Muscle layer of colon (tissue), 2 donors: ENCODE data around the gene SYT12.
"Not testable (repeated sequence)": the region's sequence is repeated elsewhere in the genome, so short reads cannot be mapped to it uniquely, and the experiment has no call there.

Experiments used
- H3K27ac ChIP-seq: one replicate; pipeline ENCODE4 v1.7.0; 2013; ENCODE audit warnings: low read depth, mild to moderate bottlenecking, low read length, moderate library complexity
- H3K27me3 ChIP-seq, 2 donors: one replicate each; pipeline ENCODE4 v1.7.0; 2013; ENCODE audit warnings: low read length in 2 of 2, mild to moderate bottlenecking in 2 of 2; ENCODE audit not compliant: insufficient read depth in 2 of 2, control insufficient read depth in 1 of 2
- H3K36me3 ChIP-seq: one replicate; pipeline ENCODE4 v1.7.0; 2013; ENCODE audit warnings: mild to moderate bottlenecking, low read length; ENCODE audit not compliant: insufficient read depth
- H3K4me1 ChIP-seq: one replicate; pipeline ENCODE4 v1.7.0; 2013; ENCODE audit warnings: mild to moderate bottlenecking, low read length; ENCODE audit not compliant: insufficient read depth
- H3K4me3 ChIP-seq, 2 donors: one replicate each; pipeline ENCODE4 v1.7.0; 2013; ENCODE audit warnings: low read length in 2 of 2, low read depth in 1 of 2, mild to moderate bottlenecking in 1 of 2, moderate library complexity in 1 of 2
- H3K9ac ChIP-seq: one replicate; pipeline ENCODE4 v1.7.0; 2013; ENCODE audit warnings: low read length
- H3K9me3 ChIP-seq: one replicate; pipeline ENCODE4 v1.7.0; 2013; ENCODE audit warnings: mild to moderate bottlenecking, low read length
- donor health status: abdominal sarcoma.
- donor health status: Adenocarcinoma of cecum.

Gene SYT12

GRCh38 chr11:66983275-66983924 lies 39.5 kb upstream of the SYT12 start:
- no peaks in the 10 kb centered on the region for H3K27me3 ChIP-seq
- no peaks in the 10 kb centered on the region for H3K4me1 ChIP-seq
- H3K4me3 ChIP-seq, result no peak overlapping the region
- H3K27ac ChIP-seq, result no peak overlapping the region
- H3K36me3 ChIP-seq, result no peaks in the 10 kb centered on the region
- no peak overlapping the region for H3K9ac ChIP-seq
- H3K9me3 ChIP-seq, result peaks cover 5% of the 10 kb centered on the region

- Histone ChIP-seq H3K27ac (no peak overlapping the region), H3K4me1 (no peaks in the 10 kb centered on the region), H3K9ac (no peak overlapping the region), H3K9me3 (no peaks in the 10 kb centered on the region), H3K27me3 (no peaks in the 10 kb centered on the region), H3K4me3 (no peak overlapping the region), H3K36me3 (no peaks in the 10 kb centered on the region)
These were observed 37.3 kb upstream of the SYT12 start for GRCh38 chr11:66985508-66986177.

DNA sequence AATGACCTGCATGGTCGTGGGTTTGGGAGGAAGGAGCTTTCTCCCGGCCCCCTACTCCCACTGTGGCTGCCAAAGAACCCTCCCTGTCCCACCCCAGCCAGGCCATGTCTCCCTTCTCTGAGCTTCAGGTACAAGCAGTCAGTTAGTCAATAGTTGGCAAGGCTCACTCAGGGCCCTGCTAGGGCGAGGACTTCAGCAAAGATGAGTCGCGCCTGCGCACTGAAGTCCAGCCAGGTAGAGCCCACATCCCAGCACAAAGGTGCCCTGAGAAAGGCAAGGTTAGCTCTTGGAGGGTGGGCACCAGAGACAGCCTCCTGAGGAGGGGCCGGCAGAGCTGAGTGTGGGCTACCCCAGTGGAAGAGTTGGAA lies 36.8 kb upstream of the SYT12 start:
- no peaks in the 10 kb centered on the region for H3K27me3 ChIP-seq
- no peaks in the 10 kb centered on the region for H3K9me3 ChIP-seq
- H3K9ac ChIP-seq, result no peak overlapping the region
- no peak overlapping the region for H3K27ac ChIP-seq
- H3K4me3 ChIP-seq, result no peak overlapping the region
- no peaks in the 10 kb centered on the region for H3K4me1 ChIP-seq
- H3K36me3 ChIP-seq, result no peaks in the 10 kb centered on the region

GRCh38 chr11:66987158-66987620 lies 35.7 kb upstream of the SYT12 start:
- H3K4me3 ChIP-seq, result no peak overlapping the region
- H3K27me3 ChIP-seq, result no peaks in the 10 kb centered on the region
- H3K4me1 ChIP-seq, result no peaks in the 10 kb centered on the region
- no peaks in the 10 kb centered on the region for H3K9me3 ChIP-seq
- no peak overlapping the region for H3K27ac ChIP-seq
- H3K36me3 ChIP-seq, result no peaks in the 10 kb centered on the region
- H3K9ac ChIP-seq, result no peak overlapping the region

- Histone ChIP-seq H3K4me1 (no peaks in the 10 kb centered on the region), H3K27me3 (no peaks in the 10 kb centered on the region), H3K36me3 (no peaks in the 10 kb centered on the region), H3K9me3 (no peaks in the 10 kb centered on the region), H3K9ac (no peak overlapping the region), H3K4me3 (no peak overlapping the region), H3K27ac (no peak overlapping the region)
These were observed 34.9 kb upstream of the SYT12 start for GRCh38 chr11:66987924-66988637.

- H3K9me3 ChIP-seq, H3K27ac ChIP-seq, H3K4me1 ChIP-seq, H3K27me3 ChIP-seq, H3K9ac ChIP-seq, H3K4me3 ChIP-seq, H3K36me3 ChIP-seq: not testable (repeated sequence)
These were observed 34.2 kb upstream of the SYT12 start for GRCh38 chr11:66988741-66989140.

DNA sequence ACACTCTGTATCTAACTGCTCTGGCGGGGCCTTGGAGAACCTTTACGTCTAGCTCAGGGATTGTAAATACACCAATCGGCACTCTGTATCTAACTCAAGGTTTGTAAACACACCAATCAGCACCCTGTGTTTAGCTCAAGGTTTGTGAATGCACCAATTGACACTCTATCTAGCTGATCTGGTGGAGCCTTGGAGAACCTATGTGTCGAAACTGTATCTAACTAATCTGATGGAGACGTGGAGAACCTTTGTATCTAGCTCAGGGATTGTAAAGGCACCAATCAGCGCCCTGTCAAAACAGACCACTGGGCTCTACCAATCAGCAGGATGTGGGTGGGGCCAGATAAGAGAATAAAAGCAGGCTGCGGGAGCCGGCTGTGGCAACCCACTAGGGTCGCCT lies 33.6 kb upstream of the SYT12 start:
- H3K4me1 ChIP-seq, H3K4me3 ChIP-seq, H3K9me3 ChIP-seq, H3K27ac ChIP-seq, H3K36me3 ChIP-seq, H3K27me3 ChIP-seq, H3K9ac ChIP-seq: not testable (repeated sequence)

DNA sequence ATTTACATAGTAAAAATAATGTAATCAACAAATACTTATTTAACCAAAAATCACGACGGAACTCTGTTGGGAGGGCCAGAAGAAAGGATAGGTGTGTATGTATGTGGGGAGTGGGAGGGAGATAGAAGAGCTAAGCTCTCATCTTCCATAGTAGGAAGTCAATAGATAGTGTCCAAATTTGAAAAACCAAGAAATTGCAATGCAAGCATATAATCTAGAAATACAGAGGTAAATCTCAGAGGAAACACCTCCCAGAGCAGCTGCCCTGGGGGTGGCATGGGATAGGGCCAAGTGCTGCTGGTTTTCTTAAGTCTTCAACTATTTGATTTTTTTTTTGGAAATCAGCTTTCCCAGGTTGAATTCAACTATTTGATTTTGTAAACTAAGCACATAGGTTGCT lies 30.9 kb upstream of the SYT12 start:
- Histone ChIP-seq H3K36me3 (no peaks in the 10 kb centered on the region), H3K4me3 (no peak overlapping the region), H3K4me1 (no peaks in the 10 kb centered on the region), H3K27ac (no peak overlapping the region), H3K9me3 (no peaks in the 10 kb centered on the region), H3K27me3 (peaks cover 0 to 2% of the 10 kb centered on the region in 2 donors), H3K9ac (no peak overlapping the region)

- H3K9ac ChIP-seq, result no peak overlapping the region
- no peaks in the 10 kb centered on the region for H3K9me3 ChIP-seq
- H3K27ac ChIP-seq, result no peak overlapping the region
- no peak overlapping the region for H3K4me3 ChIP-seq
- H3K36me3 ChIP-seq, result no peaks in the 10 kb centered on the region
- H3K27me3 ChIP-seq, result peaks cover 0 to 4% of the 10 kb centered on the region in 2 donors
- H3K4me1 ChIP-seq, result no peaks in the 10 kb centered on the region
These were observed 26.2 kb upstream of the SYT12 start for GRCh38 chr11:66996609-66997273.

DNA sequence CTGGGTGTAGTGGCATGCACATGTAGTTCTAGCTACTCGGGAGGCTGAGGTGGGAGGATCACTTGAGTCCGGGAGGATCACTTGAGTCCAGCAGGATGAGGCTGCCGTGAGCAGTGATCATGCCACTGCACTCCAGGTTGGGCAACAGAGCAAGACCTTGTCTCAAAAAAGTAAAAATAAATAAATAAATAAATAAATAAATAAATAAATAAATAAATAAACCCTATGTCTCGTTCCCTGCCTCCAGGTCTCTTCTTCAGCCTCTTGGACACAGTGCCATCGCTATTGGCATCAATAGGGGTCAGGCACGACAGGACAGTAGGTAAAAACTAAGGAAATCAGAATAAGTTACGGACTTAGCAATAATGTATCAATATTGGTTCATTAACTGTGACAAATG lies 23.4 kb upstream of the SYT12 start:
- Histone ChIP-seq H3K27ac (no peak overlapping the region), H3K4me1 (no peaks in the 10 kb centered on the region), H3K9me3 (no peaks in the 10 kb centered on the region), H3K9ac (no peak overlapping the region), H3K4me3 (no peak overlapping the region), H3K27me3 (peaks cover 0 to 4% of the 10 kb centered on the region in 2 donors), H3K36me3 (no peaks in the 10 kb centered on the region)

GRCh38 chr11:67001332-67001731 lies 21.6 kb upstream of the SYT12 start:
- Histone ChIP-seq H3K9me3 (no peaks in the 10 kb centered on the region), H3K27me3 (peaks cover 0 to 4% of the 10 kb centered on the region in 2 donors), H3K4me3 (no peak overlapping the region), H3K4me1 (no peaks in the 10 kb centered on the region), H3K27ac (no peak overlapping the region), H3K9ac (no peak overlapping the region), H3K36me3 (no peaks in the 10 kb centered on the region)
